Measurements from ENCODE around the gene FOXE3.

DNA sequence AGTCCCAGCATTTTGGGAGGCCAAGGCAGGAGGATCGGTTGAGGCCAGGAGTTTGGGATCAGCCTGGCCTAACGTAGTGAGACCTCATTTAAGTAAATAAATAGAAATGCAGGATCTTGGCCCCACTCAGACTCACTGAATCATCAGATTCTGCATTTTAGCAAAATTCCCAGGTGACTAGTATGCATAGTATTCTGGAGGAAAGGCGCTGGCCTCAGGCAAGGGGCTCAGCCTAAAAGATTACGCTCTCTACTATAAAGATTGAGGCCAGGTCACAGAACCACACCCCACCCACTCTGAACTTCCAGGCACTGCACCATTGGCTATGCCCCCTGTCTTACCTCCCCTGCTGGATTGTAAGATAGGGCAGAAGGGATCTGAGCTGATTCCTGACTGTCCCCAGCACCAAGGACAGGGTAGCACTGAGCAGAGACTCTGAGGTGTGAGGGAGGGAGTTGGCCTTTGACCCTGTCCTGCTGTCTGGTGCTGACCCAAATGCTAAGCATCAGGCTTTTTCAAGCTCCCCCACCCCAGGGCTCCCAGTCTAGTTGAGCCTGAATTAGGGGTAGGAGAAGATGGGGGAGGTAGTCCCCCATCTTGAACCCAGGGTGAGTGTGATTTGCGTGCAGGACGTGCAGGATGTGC, 2.7 kb downstream of the FOXE3 start:
- TF ChIP-seq POLR2AphosphoS5 (IDR thresholded peaks at IDR 0.05; ENCODE audit: insufficient read depth, low read depth, low read length) (no peak), FOS (IDR thresholded peaks at IDR 0.05; ENCODE audit: borderline replicate concordance, insufficient read depth, low read length) (no peak), POLR2A (IDR thresholded peaks at IDR 0.05; ENCODE audit: low read depth, low read length) (no peak), MYC (IDR thresholded peaks at IDR 0.05; ENCODE audit: low read depth, low read length) (no peak)
- TF ChIP-seq, protein P1, sequence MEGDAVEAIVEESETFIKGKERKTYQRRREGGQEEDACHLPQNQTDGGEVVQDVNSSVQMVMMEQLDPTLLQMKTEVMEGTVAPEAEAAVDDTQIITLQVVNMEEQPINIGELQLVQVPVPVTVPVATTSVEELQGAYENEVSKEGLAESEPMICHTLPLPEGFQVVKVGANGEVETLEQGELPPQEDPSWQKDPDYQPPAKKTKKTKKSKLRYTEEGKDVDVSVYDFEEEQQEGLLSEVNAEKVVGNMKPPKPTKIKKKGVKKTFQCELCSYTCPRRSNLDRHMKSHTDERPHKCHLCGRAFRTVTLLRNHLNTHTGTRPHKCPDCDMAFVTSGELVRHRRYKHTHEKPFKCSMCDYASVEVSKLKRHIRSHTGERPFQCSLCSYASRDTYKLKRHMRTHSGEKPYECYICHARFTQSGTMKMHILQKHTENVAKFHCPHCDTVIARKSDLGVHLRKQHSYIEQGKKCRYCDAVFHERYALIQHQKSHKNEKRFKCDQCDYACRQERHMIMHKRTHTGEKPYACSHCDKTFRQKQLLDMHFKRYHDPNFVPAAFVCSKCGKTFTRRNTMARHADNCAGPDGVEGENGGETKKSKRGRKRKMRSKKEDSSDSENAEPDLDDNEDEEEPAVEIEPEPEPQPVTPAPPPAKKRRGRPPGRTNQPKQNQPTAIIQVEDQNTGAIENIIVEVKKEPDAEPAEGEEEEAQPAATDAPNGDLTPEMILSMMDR (IDR thresholded peaks at IDR 0.05; ENCODE audit: extremely low read depth in 1 of 2, insufficient read depth in 1 of 2, low read depth in 1 of 2, low read length in 2 of 2) = no peak
- TF ChIP-seq, protein P2, sequence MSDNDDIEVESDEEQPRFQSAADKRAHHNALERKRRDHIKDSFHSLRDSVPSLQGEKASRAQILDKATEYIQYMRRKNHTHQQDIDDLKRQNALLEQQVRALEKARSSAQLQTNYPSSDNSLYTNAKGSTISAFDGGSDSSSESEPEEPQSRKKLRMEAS (IDR thresholded peaks at IDR 0.05; ENCODE audit: insufficient read depth, insufficient read length) = no peak

All from endothelial cell of umbilical vein (primary cell).